CD4-positive, CD25-positive, alpha-beta regulatory T cell (primary cell): Measurements from ENCODE around the gene TBC1D17. TPM values are rescaled to one million over a fixed set of nuclear protein-coding genes. Genes with fewer than 3 reads are reported as not detected.

ENCODE experiments used
- ATAC-seq, 2 donors: fragments of 150-1000 bp; cut with Tn5 transposase; one replicate each; pipeline ENCODE4 v1.10.0; 2021; ENCODE audit warnings: low read depth in 2 of 2, moderate number of reproducible peaks in 2 of 2, moderate library complexity in 1 of 2
- DNase-seq, 3 donors: peaks; one replicate each; pipeline versions ENCODE4 v3.0.0 to v3.0.0-alpha.2; 2012 to 2022; ENCODE audit warnings: mixed read lengths in 1 of 3
- H3K27ac ChIP-seq: one replicate; pipeline ENCODE4 v1.7.0; 2013; ENCODE audit warnings: mild to moderate bottlenecking, low read length; ENCODE audit not compliant: insufficient read depth, poor library complexity, severe bottlenecking
- H3K27me3 ChIP-seq: one replicate; pipeline ENCODE4 v1.7.0; 2013; ENCODE audit warnings: low read length; ENCODE audit not compliant: control insufficient read depth, insufficient read depth
- H3K36me3 ChIP-seq: one replicate; pipeline ENCODE4 v1.7.0; 2013; ENCODE audit warnings: mild to moderate bottlenecking, low read length, moderate library complexity; ENCODE audit not compliant: control insufficient read depth, insufficient read depth
- H3K4me1 ChIP-seq: 2 replicates; pipeline ENCODE4 v1.7.0; 2013; ENCODE audit warnings: mild to moderate bottlenecking, low read length; ENCODE audit not compliant: insufficient read depth, control insufficient read depth, poor library complexity, severe bottlenecking
- H3K4me3 ChIP-seq: one replicate; pipeline ENCODE4 v1.7.0; 2013; ENCODE audit warnings: low read depth, mild to moderate bottlenecking, low read length, moderate library complexity
- H3K9me3 ChIP-seq, 2 experiments: 1 replicate in 1 of 2; 2 replicates in 1 of 2; pipeline ENCODE4 v1.7.0; 2013; ENCODE audit warnings: low read length in 2 of 2, mild to moderate bottlenecking in 1 of 2, moderate library complexity in 1 of 2; ENCODE audit not compliant: control insufficient read depth in 2 of 2
- H3K27ac Mint-ChIP-seq, 3 donors: one replicate each; pipeline ENCODE4 v1.8.0; 2020 to 2022; ENCODE audit warnings: mild to moderate bottlenecking in 3 of 3, mixed read lengths in 3 of 3, moderate library complexity in 2 of 3
- H3K27me3 Mint-ChIP-seq: one replicate; pipeline ENCODE4 v1.8.0; 2022; ENCODE audit warnings: mild to moderate bottlenecking, mixed read lengths
- H3K36me3 Mint-ChIP-seq: one replicate; pipeline ENCODE4 v1.8.0; 2020; ENCODE audit warnings: mixed read lengths
- H3K4me1 Mint-ChIP-seq, 4 donors: one replicate each; pipeline ENCODE4 v1.8.0; 2020 to 2022; ENCODE audit warnings: mixed read lengths in 4 of 4, mild to moderate bottlenecking in 1 of 4
- H3K4me3 Mint-ChIP-seq, 4 donors: one replicate each; pipeline ENCODE4 v1.8.0; 2020 to 2022; ENCODE audit warnings: mild to moderate bottlenecking in 4 of 4, mixed read lengths in 4 of 4, moderate library complexity in 3 of 4
- H3K9me3 Mint-ChIP-seq, 7 donors: one replicate each; pipeline ENCODE4 v1.8.0; 2020 to 2022; ENCODE audit warnings: mixed read lengths in 7 of 7, mild to moderate bottlenecking in 3 of 7, moderate library complexity in 2 of 7
- polyA plus RNA-seq, 4 donors: library from polyadenylated mRNA; unstranded; fragments of 300-500 nt; fragmentation: Illumina TruSeq; gene quantifications; one replicate each; pipeline ENCODE4 v1.2.3, GENCODE V29; 2021
- total RNA-seq: library from RNA; stranded (reverse); gene quantifications from one replicate; pipeline ENCODE4 v1.2.3, GENCODE V29; 2022

Gene TBC1D17
- total and polyA plus RNA-seq, 5 donors from 2014 or later, result 8.8 to 48.1 (median 9.3) TPM

- no peak for ATAC-seq
- no peaks in the 10 kb centered on the region for H3K9me3 ChIP-seq
- H3K4me1 ChIP-seq, result peaks cover 27% of the 10 kb centered on the region
- H3K27me3 ChIP-seq, result no peaks in the 10 kb centered on the region
- no peak overlapping the region for H3K4me3 ChIP-seq
- Mint-ChIP-seq H3K4me1 (peaks cover 0 to 46% (median 25%) of the 10 kb centered on the region in 4 donors), H3K9me3 (peaks cover 0 to 2% (median 0%) of the 10 kb centered on the region in 7 donors), H3K27ac (peak overlapping the region in 1 of 3 donors; percentile 51), H3K27me3 (no peaks in the 10 kb centered on the region), H3K4me3 (peak overlapping the region in 1 of 4 donors; percentile 83), H3K36me3 (no peaks in the 10 kb centered on the region)
- no peaks in the 10 kb centered on the region for H3K36me3 ChIP-seq
- H3K27ac ChIP-seq, result no peak overlapping the region
- no peak for DNase-seq
Observed at GRCh38 chr19:49894879-49895565, 17.5 kb downstream of the TBC1D17 start.

- Mint-ChIP-seq H3K9me3 (peaks cover 0 to 2% (median 0%) of the 10 kb centered on the region in 7 donors), H3K4me1 (peaks cover 0 to 42% (median 25%) of the 10 kb centered on the region in 4 donors), H3K36me3 (no peaks in the 10 kb centered on the region), H3K27me3 (no peaks in the 10 kb centered on the region), H3K27ac (peak overlapping the region in 1 of 3 donors; percentile 97), H3K4me3 (peak overlapping the region in 1 of 4 donors; percentile 83)
- DNase-seq, result no peak
- Histone ChIP-seq H3K4me3 (no peak overlapping the region), H3K9me3 (no peaks in the 10 kb centered on the region), H3K27ac (peak overlapping the region; percentile 93), H3K4me1 (peaks cover 23% of the 10 kb centered on the region), H3K36me3 (no peaks in the 10 kb centered on the region), H3K27me3 (no peaks in the 10 kb centered on the region)
- ATAC-seq, result no peak
Observed at GRCh38 chr19:49895566-49896297, 18.2 kb downstream of the TBC1D17 start.

- Mint-ChIP-seq H3K4me1 (peaks cover 0 to 39% (median 23%) of the 10 kb centered on the region in 4 donors), H3K36me3 (no peaks in the 10 kb centered on the region), H3K27me3 (no peaks in the 10 kb centered on the region), H3K4me3 (peak within 1 kb of the TSS; percentile 67 to 81 (median 80)), H3K9me3 (no peaks in the 10 kb centered on the region), H3K27ac (peak within 1 kb of the TSS; percentile 90 to 97 (median 97))
- peak within 1 kb of the TSS; percentile 50 for H3K4me3 ChIP-seq
- H3K4me1 ChIP-seq, result peaks cover 23% of the 10 kb centered on the region
- ATAC-seq, result peak; percentile 64 to 76
- no peaks in the 10 kb centered on the region for H3K9me3 ChIP-seq
- peak within 1 kb of the TSS; percentile 93 for H3K27ac ChIP-seq
- DNase-seq, result peak; percentile 64 to 75 (median 66)
- no peaks in the 10 kb centered on the region for H3K36me3 ChIP-seq
- H3K27me3 ChIP-seq, result no peaks in the 10 kb centered on the region
Observed at GRCh38 chr19:49896863-49897621, 19.5 kb downstream of the TBC1D17 start, which contains the start of gene IL4I1. TSS of gene IL4I1 (minus strand) at chr19:49896887. CDS start at chr19:49896160, 727 bp downstream.

- Mint-ChIP-seq H3K27me3 (no peaks in the 10 kb centered on the region), H3K9me3 (no peaks in the 10 kb centered on the region), H3K36me3 (peaks cover 11% of the 10 kb centered on the region), H3K27ac (no peak overlapping the region), H3K4me3 (no peak overlapping the region), H3K4me1 (peaks cover 0 to 10% (median 5%) of the 10 kb centered on the region in 4 donors)
- Histone ChIP-seq H3K27ac (no peak overlapping the region), H3K4me3 (no peak overlapping the region), H3K36me3 (peaks cover 12% of the 10 kb centered on the region), H3K27me3 (no peaks in the 10 kb centered on the region), H3K9me3 (no peaks in the 10 kb centered on the region), H3K4me1 (no peaks in the 10 kb centered on the region)
- ATAC-seq (no peak), DNase-seq (no peak)
Observed at GRCh38 chr19:49904136-49904535, 26.6 kb downstream of the TBC1D17 start.

GRCh38 chr19:49906879-49907564, 29.5 kb downstream of the TBC1D17 start:
- ATAC-seq (no peak), DNase-seq (no peak)
- no peak overlapping the region for H3K4me3 Mint-ChIP-seq
- no peaks in the 10 kb centered on the region for H3K9me3 Mint-ChIP-seq
- H3K27me3 ChIP-seq, result no peaks in the 10 kb centered on the region
- H3K4me1 Mint-ChIP-seq, result peaks cover 15 to 27% (median 16%) of the 10 kb centered on the region in 4 donors
- peaks cover 15% of the 10 kb centered on the region for H3K36me3 Mint-ChIP-seq
- H3K36me3 ChIP-seq, result peaks cover 12% of the 10 kb centered on the region
- peaks cover 11% of the 10 kb centered on the region for H3K4me1 ChIP-seq
- H3K4me3 ChIP-seq, result no peak overlapping the region
- no peaks in the 10 kb centered on the region for H3K27me3 Mint-ChIP-seq
- H3K27ac ChIP-seq, result no peak overlapping the region
- H3K9me3 ChIP-seq, result no peaks in the 10 kb centered on the region
- H3K27ac Mint-ChIP-seq, result peak overlapping the region in 1 of 3 donors; percentile 26

- Histone ChIP-seq H3K27me3 (no peaks in the 10 kb centered on the region), H3K36me3 (peaks cover 13% of the 10 kb centered on the region), H3K9me3 (no peaks in the 10 kb centered on the region), H3K27ac (no peak overlapping the region), H3K4me3 (no peak overlapping the region), H3K4me1 (peaks cover 11% of the 10 kb centered on the region)
- DNase-seq, result no peak
- Mint-ChIP-seq H3K4me1 (peaks cover 15 to 34% (median 20%) of the 10 kb centered on the region in 4 donors), H3K9me3 (no peaks in the 10 kb centered on the region), H3K36me3 (peaks cover 19% of the 10 kb centered on the region), H3K27ac (peak overlapping the region in 1 of 3 donors; percentile 60), H3K4me3 (no peak overlapping the region), H3K27me3 (no peaks in the 10 kb centered on the region)
- ATAC-seq, result no peak
Observed at GRCh38 chr19:49907745-49908446, 30.4 kb downstream of the TBC1D17 start.
